K562 (cell line): ENCODE data around the gene PBX2. TPM values are rescaled to one million over a fixed set of nuclear protein-coding genes. Genes with fewer than 3 reads are reported as not detected.
A peak's percentile ranks its signal among the peaks of the same experiment; 100 is the strongest.

Experiments used
- ERF ChIP-seq: fragments of 450-650 bp; formaldehyde crosslinking; IDR thresholded peaks from 2 replicates; pipeline ENCODE4 v1.4.0; 2020; ENCODE audit warnings: mild to moderate bottlenecking, mixed read lengths
- GABPB1 ChIP-seq: sonication (generic); formaldehyde crosslinking; IDR thresholded peaks from 2 replicates; pipeline ENCODE4 v1.8.0; 2022; ENCODE audit warnings: mild to moderate bottlenecking, missing genetic modification reagents
- HDAC1 ChIP-seq, 2 experiments: fragments of 450-650 bp; IDR thresholded peaks; 2 replicates each; pipeline ENCODE4 v1.6.1; 2016 to 2017; ENCODE audit warnings: inconsistent platforms in 1 of 2, mild to moderate bottlenecking in 1 of 2, moderate library complexity in 1 of 2
- LEF1 ChIP-seq: fragments of 450-650 bp; IDR thresholded peaks from 2 replicates; pipeline ENCODE4 v1.6.1; 2016; ENCODE audit warnings: mild to moderate bottlenecking
- NBN ChIP-seq: fragments of 450-650 bp; IDR thresholded peaks from 2 replicates; pipeline ENCODE4 v1.6.1; 2016; ENCODE audit warnings: low read depth, mild to moderate bottlenecking
- OTX1 ChIP-seq: fragments of 450-650 bp; formaldehyde crosslinking; IDR thresholded peaks from 2 replicates; pipeline ENCODE4 v1.4.0; 2022; ENCODE audit warnings: mild to moderate bottlenecking
- PCBP1 ChIP-seq: fragments of 200-400 bp; formaldehyde crosslinking; IDR thresholded peaks from 2 replicates; pipeline ENCODE4 v1.6.1; 2018; ENCODE audit warnings: mild to moderate bottlenecking, low read depth, low read length; ENCODE audit not compliant: poor library complexity, severe bottlenecking
- PCBP2 ChIP-seq: fragments of 200-400 bp; formaldehyde crosslinking; IDR thresholded peaks from 2 replicates; pipeline ENCODE4 v1.6.1; 2018; ENCODE audit warnings: low read length, low read depth, mild to moderate bottlenecking, moderate library complexity; ENCODE audit not compliant: poor library complexity, severe bottlenecking
- PHF8 ChIP-seq: fragments of 200-600 bp; sonication (generic); IDR thresholded peaks from 2 replicates; pipeline ENCODE4 v1.6.1; 2012; ENCODE audit warnings: mixed run types, mild to moderate bottlenecking, inconsistent platforms, low read length, moderate library complexity, borderline replicate concordance
- POLR2AphosphoS5 ChIP-seq: IDR thresholded peaks from 2 replicates; pipeline ENCODE4 v1.6.1; 2011; ENCODE audit warnings: mild to moderate bottlenecking, low read depth, low read length, moderate library complexity; ENCODE audit not compliant: control insufficient read depth, insufficient read depth
- RB1 ChIP-seq: fragments of 450-650 bp; IDR thresholded peaks from 2 replicates; pipeline ENCODE4 v1.6.1; 2017; ENCODE audit warnings: low read depth, mild to moderate bottlenecking
- STAG1 ChIP-seq: sonication (generic); formaldehyde crosslinking; IDR thresholded peaks from 2 replicates; pipeline ENCODE4 v1.5.0; 2020; ENCODE audit warnings: missing genetic modification reagents, borderline replicate concordance
- YBX1 ChIP-seq: fragments of 450-650 bp; IDR thresholded peaks from 2 replicates; pipeline ENCODE4 v1.7.1; 2016; ENCODE audit warnings: mild to moderate bottlenecking
- ZNF174 ChIP-seq: fragments of 250-450 bp; sonication (Bioruptor Pico); IDR thresholded peaks from 2 replicates; pipeline ENCODE4 v1.4.0; 2020; ENCODE audit warnings: mild to moderate bottlenecking
- ZNF316 ChIP-seq: fragments of 450-650 bp; IDR thresholded peaks from 2 replicates; pipeline ENCODE4 v1.6.1; 2016
- polyA plus RNA-seq, 8 experiments: library from polyadenylated mRNA; depleted of rRNA in 4 of 8; stranded (reverse) in 5 of 8; unstranded in 3 of 8; fragments of >200 nt; fragmentation: Nextera tagmentation in 2 of 8; fragmentation: Illumina TruSeq in 1 of 8; extraction: Ambion mirVana in 2 of 8; extraction: Trizol in 1 of 8; gene quantifications; 2 replicates each; pipeline versions ENCODE4 v1.2.1 to v1.2.3, GENCODE V29; 2011 to 2014; ENCODE audit warnings: inconsistent platforms in 1 of 8, missing spikeins in 1 of 8
- total RNA-seq, 7 experiments: library from RNA; depleted of rRNA in 6 of 7; stranded (reverse); fragments of >200 nt in 6 of 7; fragmentation: Illumina TruSeq in 2 of 7; extraction: Trizol in 2 of 7; gene quantifications; 2 replicates each; pipeline versions ENCODE4 v1.2.1 to v1.2.3, GENCODE V29; 2011 to 2021; ENCODE audit warnings: low replicate concordance in 1 of 7
- TF ChIP-seq, protein P1 (sequence below), 2 experiments: fragments of 450-650 bp; conservative IDR thresholded peaks; 2 replicates each; pipeline ENCODE4 v1.6.1; 2017; ENCODE audit warnings: mild to moderate bottlenecking in 2 of 2, moderate library complexity in 2 of 2
- TF ChIP-seq, protein P2 (sequence below): sonication (generic); formaldehyde crosslinking; IDR thresholded peaks from 2 replicates; pipeline ENCODE4 v1.9.0; 2022; ENCODE audit warnings: mild to moderate bottlenecking, missing genetic modification reagents
- TF ChIP-seq, protein P3 (sequence below): fragments of 250-450 bp; sonication (Bioruptor Pico); IDR thresholded peaks from 2 replicates; pipeline ENCODE4 v1.9.0; 2021; ENCODE audit warnings: mild to moderate bottlenecking
- TF ChIP-seq, protein P4 (sequence below): sonication (generic); formaldehyde crosslinking; IDR thresholded peaks from 2 replicates; pipeline ENCODE4 v1.8.1; 2023; ENCODE audit warnings: mild to moderate bottlenecking, missing genetic modification reagents
- TF ChIP-seq, protein P5 (sequence below): sonication (generic); formaldehyde crosslinking; IDR thresholded peaks from 2 replicates; pipeline ENCODE4 v1.8.0; 2022; ENCODE audit warnings: mild to moderate bottlenecking, missing genetic modification reagents
- TF ChIP-seq, protein P6 (sequence below): fragments of 450-650 bp; IDR thresholded peaks from 2 replicates; pipeline ENCODE4 v1.6.1; 2016; ENCODE audit warnings: mild to moderate bottlenecking

The PBX2 gene
- total and polyA plus RNA-seq, 9 of the 15 experiments (the other 6 are each of a cell fraction or from before 2014, with no cell fraction given), result 1.9 to 134 (median 62.5) TPM

DNA sequence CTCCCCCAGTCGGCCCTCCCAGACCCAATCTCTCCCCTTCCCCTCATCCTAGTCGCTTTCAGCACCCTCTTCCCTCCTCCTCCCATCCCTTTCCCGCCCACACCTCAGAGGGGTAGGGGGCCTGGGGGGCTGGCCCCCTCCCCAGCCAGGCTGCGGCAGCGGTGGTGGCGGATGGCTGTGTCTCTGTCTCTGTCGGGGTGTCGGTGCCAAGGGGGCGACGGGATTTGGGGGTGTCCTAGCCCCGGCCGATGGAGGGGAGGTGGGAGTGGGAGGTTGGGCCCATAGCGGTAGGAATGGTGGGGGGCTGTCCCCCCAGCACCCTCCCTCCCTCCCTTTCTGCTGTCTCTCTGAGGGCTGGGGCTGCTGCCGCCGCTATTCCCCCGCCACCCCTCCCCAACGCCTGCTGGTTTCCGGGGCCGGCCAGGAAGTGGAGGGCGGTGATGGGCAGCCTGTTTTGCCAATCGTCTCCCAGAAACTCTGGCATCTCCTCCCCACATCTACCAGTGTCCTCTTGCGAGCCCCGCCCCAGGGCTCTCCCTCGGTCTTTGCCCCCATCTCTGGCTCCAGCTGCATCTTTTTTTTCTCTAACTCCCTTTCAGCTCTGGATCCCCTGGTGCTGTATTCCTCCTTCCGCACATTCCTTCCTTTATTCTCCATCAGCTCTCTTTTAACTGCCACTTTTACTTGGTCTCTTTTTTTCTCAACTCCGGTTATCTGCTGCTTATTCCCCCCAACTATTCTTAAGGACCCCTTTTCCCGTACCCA, 14.1 kb downstream of the PBX2 start, which contains the start of gene AGPAT1 (continued):
- TF ChIP-seq, protein P1, sequence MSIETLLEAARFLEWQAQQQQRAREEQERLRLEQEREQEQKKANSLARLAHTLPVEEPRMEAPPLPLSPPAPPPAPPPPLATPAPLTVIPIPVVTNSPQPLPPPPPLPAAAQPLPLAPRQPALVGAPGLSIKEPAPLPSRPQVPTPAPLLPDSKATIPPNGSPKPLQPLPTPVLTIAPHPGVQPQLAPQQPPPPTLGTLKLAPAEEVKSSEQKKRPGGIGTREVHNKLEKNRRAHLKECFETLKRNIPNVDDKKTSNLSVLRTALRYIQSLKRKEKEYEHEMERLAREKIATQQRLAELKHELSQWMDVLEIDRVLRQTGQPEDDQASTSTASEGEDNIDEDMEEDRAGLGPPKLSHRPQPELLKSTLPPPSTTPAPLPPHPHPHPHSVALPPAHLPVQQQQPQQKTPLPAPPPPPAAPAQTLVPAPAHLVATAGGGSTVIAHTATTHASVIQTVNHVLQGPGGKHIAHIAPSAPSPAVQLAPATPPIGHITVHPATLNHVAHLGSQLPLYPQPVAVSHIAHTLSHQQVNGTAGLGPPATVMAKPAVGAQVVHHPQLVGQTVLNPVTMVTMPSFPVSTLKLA (conservative IDR thresholded peaks at IDR 0.05), result 0 out of 4 replicates have a peak, but pooled peaks of 1 of the 2 experiments have one; percentile 32
- TF ChIP-seq ZNF174 (0 out of 2 replicates have a peak, but pooled peaks have one; percentile 24), NBN (peak; percentile 85), ZNF316 (peak; percentile 20; the same call in 1 of the 2 replicates), STAG1 (CRISPR knock-in tag) (0 out of 2 replicates have a peak, but pooled peaks have one; percentile 29), HDAC1 (IDR thresholded peaks at IDR 0.05) (peak in 1 of 2 experiments; percentile 68; a peak in 2 of 4 replicates), GABPB1 (CRISPR knock-in tag) (peak; percentile 90), ERF (peak; percentile 75; the same call in 1 of the 2 replicates), OTX1 (peak; percentile 86), YBX1 (peak; percentile 60; the same call in 1 of the 2 replicates), POLR2AphosphoS5 (peak; percentile 55; the same call in 1 of the 2 replicates), LEF1 (0 out of 2 replicates have a peak, but pooled peaks have one; percentile 46), PHF8 (peak; percentile 82; the same call in 1 of the 2 replicates), PCBP2 (peak; percentile 36), PCBP1 (peak; percentile 96), RB1 (peak; percentile 65; the same call in 1 of the 2 replicates)
- TF ChIP-seq, protein P2, sequence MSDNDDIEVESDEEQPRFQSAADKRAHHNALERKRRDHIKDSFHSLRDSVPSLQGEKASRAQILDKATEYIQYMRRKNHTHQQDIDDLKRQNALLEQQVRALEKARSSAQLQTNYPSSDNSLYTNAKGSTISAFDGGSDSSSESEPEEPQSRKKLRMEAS (CRISPR knock-in tag), result peak; percentile 26; the same call in 1 of the 2 replicates
- TF ChIP-seq, protein P3, sequence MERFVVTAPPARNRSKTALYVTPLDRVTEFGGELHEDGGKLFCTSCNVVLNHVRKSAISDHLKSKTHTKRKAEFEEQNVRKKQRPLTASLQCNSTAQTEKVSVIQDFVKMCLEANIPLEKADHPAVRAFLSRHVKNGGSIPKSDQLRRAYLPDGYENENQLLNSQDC (CRISPR knock-in tag), result 0 out of 2 replicates have a peak, but pooled peaks have one; percentile 6
- TF ChIP-seq, protein P4, sequence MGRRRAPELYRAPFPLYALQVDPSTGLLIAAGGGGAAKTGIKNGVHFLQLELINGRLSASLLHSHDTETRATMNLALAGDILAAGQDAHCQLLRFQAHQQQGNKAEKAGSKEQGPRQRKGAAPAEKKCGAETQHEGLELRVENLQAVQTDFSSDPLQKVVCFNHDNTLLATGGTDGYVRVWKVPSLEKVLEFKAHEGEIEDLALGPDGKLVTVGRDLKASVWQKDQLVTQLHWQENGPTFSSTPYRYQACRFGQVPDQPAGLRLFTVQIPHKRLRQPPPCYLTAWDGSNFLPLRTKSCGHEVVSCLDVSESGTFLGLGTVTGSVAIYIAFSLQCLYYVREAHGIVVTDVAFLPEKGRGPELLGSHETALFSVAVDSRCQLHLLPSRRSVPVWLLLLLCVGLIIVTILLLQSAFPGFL, result no peak
- TF ChIP-seq, protein P5, sequence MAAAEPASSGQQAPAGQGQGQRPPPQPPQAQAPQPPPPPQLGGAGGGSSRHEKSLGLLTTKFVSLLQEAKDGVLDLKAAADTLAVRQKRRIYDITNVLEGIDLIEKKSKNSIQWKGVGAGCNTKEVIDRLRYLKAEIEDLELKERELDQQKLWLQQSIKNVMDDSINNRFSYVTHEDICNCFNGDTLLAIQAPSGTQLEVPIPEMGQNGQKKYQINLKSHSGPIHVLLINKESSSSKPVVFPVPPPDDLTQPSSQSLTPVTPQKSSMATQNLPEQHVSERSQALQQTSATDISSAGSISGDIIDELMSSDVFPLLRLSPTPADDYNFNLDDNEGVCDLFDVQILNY (CRISPR knock-in tag), result no peak
- TF ChIP-seq, protein P6, sequence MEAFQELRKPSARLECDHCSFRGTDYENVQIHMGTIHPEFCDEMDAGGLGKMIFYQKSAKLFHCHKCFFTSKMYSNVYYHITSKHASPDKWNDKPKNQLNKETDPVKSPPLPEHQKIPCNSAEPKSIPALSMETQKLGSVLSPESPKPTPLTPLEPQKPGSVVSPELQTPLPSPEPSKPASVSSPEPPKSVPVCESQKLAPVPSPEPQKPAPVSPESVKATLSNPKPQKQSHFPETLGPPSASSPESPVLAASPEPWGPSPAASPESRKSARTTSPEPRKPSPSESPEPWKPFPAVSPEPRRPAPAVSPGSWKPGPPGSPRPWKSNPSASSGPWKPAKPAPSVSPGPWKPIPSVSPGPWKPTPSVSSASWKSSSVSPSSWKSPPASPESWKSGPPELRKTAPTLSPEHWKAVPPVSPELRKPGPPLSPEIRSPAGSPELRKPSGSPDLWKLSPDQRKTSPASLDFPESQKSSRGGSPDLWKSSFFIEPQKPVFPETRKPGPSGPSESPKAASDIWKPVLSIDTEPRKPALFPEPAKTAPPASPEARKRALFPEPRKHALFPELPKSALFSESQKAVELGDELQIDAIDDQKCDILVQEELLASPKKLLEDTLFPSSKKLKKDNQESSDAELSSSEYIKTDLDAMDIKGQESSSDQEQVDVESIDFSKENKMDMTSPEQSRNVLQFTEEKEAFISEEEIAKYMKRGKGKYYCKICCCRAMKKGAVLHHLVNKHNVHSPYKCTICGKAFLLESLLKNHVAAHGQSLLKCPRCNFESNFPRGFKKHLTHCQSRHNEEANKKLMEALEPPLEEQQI, result no peak
